GM21423 (cell line): ENCODE results near the gene RNF212B.
"Not testable (repeated sequence)": the region's sequence is repeated elsewhere in the genome, so short reads cannot be mapped to it uniquely, and the experiment has no call there.

Experiments
- ATAC-seq: cut with Tn5 transposase; IDR thresholded peaks from one replicate; pipeline ENCODE4 v1.9.1; 2021; ENCODE audit warnings: mild to moderate bottlenecking, moderate library complexity; ENCODE audit not compliant: unreplicated experiment

Gene RNF212B

GRCh38 chr14:23241061-23241715 is 3.5 kb downstream of the RNF212B start:
- not testable (repeated sequence) for ATAC-seq

DNA sequence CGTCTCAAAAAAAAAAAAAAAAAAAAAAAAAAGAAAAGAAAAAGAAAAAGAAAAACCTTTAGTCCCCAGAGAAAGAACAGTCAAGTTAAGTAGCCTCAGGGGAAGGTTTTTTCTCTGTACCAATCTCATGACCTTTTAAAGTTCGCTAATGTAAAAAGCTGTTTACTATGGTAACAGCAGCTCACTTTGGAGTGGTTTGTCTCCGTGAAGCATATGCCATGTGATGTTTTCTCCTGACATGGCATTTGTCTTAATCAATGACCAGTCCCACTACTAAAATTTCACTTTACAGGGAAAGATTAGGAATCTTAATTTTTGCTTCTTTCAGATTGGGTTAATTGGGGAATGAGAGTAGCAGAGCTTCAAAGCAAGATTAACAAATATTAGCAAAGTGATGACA is 4.3 kb downstream of the RNF212B start:
- no peak for ATAC-seq

- ATAC-seq: no peak
These were observed 5.3 kb downstream of the RNF212B start for GRCh38 chr14:23243066-23243465.

DNA sequence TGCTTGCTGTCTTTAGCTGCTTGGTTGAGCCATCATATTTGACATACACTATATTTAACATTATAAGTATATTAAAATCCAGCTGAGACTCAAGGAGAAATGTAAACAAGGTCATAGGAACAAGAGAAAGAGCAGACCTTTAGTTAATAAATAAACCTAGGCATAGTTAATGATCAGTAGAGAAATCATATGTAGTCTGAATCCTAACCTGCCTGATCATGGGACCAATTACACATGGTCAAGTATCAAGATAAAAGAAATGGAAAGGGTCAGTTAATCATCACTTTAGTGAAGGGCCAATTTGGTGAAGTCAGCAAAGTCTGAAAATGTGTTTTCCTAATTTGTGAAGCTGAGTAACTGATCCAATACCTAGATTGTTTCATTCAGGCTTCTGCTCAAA is 7.5 kb downstream of the RNF212B start:
- no peak for ATAC-seq

GRCh38 chr14:23248601-23249000 is 10.9 kb downstream of the RNF212B start:
- ATAC-seq: no peak

- ATAC-seq: no peak
These were observed 12.1 kb downstream of the RNF212B start for GRCh38 chr14:23249824-23250223.

DNA sequence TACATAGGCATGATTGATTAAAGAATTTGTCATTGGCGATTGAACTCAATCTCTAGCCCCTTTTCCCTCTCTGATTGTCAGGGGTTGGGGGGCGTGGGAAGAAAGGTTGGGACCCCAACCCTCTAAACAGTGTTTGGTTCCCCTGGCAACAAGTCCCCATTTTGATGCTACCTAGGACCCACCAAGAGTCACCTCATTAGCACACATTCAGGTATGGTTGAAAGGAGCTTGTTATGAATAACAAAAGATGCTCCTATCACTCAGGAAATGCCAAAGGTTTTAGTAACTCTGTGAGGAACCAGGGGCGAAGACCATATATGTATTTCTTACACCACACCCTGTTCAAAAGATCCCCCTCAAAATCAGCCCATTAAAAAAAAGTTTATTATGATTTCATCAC is 14.3 kb downstream of the RNF212B start:
- no peak for ATAC-seq

GRCh38 chr14:23252420-23253333 is 14.9 kb downstream of the RNF212B start:
- no peak for ATAC-seq

DNA sequence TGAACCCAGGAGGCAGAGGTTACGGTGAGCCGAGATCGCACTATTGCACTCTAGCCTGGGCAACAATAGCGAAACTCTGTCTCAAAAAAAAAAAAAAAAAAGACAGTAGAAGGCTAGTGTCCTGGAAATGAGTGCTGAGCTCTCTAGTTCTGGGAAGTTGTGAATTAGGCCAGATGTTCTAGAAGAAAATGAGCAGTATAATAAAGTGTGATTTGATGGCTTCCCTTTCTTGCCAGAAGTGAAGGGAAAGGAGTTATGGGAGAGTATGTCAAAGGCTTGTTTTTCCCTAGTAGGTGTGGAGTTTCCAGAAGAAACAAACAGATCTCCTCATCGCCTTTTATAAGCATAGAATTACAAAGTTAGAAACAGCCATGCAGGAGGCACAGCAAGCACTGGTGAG is 20.5 kb downstream of the RNF212B start:
- ATAC-seq: no peak

GRCh38 chr14:23259426-23259825 is 21.7 kb downstream of the RNF212B start:
- ATAC-seq: no peak

DNA sequence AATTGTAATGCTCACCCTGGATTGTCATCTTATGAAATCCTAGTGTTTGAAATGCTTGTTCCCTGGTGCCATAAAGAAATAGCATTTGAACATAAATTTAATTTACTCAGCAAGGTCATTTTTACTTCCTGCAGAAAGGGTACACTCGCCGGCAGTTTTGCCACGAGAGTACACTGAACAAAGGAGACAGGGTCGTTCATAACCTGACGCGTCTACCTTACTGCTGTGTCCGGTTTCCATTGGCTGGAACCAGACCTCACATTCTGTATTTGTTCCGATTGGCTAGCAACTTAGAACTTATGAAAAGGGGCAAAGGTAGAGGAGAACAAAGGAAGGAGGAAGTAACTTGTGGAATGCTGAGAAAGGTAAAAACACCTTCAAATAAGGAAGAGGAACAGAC is 23.1 kb downstream of the RNF212B start:
- ATAC-seq: not testable (repeated sequence)

DNA sequence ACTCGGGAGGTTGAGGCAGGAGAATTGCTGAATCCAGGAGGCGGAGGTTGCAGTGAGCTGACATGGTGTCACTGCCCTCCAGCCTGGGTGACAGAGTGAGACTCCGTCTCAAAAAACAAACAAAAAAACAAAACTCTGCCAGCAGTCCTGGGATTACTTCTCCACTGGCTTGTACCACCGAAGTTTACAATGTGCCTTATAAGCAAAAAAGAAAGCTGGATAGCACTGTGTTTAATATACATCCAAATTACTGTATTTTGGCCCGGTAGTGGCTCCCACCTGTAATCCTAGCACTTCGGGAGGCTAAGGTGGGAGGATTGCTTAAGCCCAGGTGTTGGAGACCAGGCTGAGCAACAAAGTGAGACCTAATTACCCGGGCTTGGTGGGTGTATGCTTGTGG is 31.5 kb downstream of the RNF212B start:
- ATAC-seq: no peak

- no peak for ATAC-seq
These were observed 37.7 kb downstream of the RNF212B start for GRCh38 chr14:23275412-23275811.

GRCh38 chr14:23277189-23277588 is 39.5 kb downstream of the RNF212B start:
- ATAC-seq: no peak

DNA sequence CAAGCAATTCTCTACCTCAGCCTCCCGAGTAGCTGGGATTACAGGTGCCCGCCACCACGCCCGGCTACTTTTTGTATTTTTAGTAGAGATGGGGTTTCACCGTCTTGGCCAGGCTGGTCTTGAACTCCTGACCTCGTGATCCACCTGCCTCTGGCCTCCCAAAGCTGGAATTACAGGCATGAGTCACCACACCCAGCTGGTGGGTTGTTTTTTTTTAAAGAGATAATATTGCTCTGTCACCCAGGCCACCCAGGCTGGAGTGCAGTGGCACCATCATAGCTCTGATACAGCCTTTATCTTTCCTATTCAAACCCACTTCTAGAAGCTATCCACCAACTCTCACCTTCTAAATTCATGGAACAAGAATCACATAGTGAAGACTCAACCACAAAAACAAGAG is 40.2 kb downstream of the RNF212B start:
- ATAC-seq: not testable (repeated sequence)

GRCh38 chr14:23281247-23281646 is 43.5 kb downstream of the RNF212B start:
- ATAC-seq: no peak

GRCh38 chr14:23284654-23285529 is 47.2 kb downstream of the RNF212B start:
- no peak for ATAC-seq

- ATAC-seq: peak; percentile 17
These were observed 47.8 kb downstream of the RNF212B start for GRCh38 chr14:23285530-23286019.

DNA sequence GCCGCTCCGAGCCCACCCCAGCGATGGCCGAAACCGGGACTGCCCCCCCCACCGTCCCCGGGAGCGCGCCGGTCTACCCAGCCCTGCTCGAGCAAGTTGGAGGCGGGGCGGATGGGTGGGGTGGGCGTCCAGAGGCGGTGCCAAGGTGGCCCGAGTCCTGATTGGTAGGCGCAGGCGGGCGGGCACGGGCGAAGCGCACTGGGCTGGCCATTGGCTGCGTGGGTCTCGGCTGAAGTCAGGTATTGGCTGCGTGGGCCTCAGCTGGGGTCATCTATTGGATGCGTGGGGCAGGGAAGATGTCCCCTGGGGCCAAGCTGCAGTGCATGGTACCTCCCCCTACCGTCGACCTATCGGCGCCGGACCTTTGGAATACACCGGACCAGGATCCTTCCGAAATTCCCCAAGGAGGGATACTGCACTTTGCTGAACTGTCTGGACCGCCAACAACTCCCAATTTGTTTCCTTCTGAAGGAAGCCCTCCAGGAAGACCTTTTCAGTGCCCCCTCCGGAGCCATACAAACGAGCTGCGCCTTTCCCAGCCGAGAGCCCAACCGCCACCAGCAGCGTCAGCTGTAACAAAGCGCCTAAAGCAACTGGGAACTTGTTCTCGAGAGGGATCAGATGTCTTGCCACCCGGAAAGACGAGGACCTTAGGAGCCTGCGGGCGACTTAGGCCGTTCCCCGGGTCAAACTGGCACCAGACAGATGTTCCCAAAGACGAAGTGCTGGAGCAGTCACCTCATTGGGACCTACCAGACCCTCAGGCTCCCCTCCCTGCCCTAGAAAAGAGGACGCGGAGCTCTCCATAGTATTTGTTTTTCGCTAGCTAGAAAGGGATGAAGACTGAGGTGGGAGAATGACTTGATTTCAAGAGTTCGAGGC is 48.5 kb downstream of the RNF212B start, which contains the start of gene HOMEZ:
TSS of gene HOMEZ (minus strand) at position 113 of the 882 bp plus-strand sequence. CDS start 180 bp downstream, outside the sequence.
- ATAC-seq: peak; percentile 99

DNA sequence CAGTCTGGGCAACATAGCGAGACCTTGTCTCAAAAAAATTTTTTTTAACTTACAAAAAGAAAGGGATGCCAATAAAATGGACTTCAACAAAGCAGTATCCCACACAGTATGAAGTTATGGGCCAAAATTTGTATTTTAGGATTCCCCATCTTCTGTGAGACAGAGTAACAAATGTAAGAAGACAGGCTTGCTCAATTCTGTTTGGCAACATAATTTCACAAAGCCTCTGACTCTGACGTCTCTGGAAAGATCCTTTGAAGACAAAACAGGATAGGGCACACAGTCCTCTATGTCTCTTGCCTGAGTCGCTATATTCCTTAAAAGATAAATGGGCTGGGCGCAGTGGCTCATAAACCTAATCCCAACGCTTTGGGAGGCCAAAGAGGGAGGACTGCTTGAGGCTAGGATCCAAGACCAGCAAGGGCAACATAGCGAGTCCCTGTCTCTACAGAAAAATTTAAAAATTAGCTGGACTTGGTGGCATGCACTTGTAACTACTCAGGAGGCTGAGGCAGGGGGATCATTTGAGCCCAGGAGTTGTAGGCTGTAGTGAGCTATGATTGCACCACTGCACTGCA is 49.3 kb downstream of the RNF212B start:
- ATAC-seq: no peak
